Subcutaneous adipose tissue (tissue), 4 donors: Measurements from ENCODE around the gene TPRN. TPM values are rescaled to one million over a fixed set of nuclear protein-coding genes. Genes with fewer than 3 reads are reported as not detected.

Experiments
- total RNA-seq, 4 donors: library from RNA; depleted of rRNA; stranded (reverse); fragments of >200 nt; gene quantifications; one replicate each; pipeline ENCODE4 v1.1.0, GENCODE V29; 2016
- TF ChIP-seq, protein P1 (sequence below): fragments of 450-650 bp; IDR thresholded peaks from one replicate; pipeline ENCODE4 v1.5.1; 2016; ENCODE audit warnings: low read depth, mild to moderate bottlenecking, control low read depth, antibody characterized with exemption, moderate library complexity

TPRN gene
- total RNA-seq, 4 donors from 2014 or later, result 1.8 to 10.5 (median 4.9) TPM

DNA sequence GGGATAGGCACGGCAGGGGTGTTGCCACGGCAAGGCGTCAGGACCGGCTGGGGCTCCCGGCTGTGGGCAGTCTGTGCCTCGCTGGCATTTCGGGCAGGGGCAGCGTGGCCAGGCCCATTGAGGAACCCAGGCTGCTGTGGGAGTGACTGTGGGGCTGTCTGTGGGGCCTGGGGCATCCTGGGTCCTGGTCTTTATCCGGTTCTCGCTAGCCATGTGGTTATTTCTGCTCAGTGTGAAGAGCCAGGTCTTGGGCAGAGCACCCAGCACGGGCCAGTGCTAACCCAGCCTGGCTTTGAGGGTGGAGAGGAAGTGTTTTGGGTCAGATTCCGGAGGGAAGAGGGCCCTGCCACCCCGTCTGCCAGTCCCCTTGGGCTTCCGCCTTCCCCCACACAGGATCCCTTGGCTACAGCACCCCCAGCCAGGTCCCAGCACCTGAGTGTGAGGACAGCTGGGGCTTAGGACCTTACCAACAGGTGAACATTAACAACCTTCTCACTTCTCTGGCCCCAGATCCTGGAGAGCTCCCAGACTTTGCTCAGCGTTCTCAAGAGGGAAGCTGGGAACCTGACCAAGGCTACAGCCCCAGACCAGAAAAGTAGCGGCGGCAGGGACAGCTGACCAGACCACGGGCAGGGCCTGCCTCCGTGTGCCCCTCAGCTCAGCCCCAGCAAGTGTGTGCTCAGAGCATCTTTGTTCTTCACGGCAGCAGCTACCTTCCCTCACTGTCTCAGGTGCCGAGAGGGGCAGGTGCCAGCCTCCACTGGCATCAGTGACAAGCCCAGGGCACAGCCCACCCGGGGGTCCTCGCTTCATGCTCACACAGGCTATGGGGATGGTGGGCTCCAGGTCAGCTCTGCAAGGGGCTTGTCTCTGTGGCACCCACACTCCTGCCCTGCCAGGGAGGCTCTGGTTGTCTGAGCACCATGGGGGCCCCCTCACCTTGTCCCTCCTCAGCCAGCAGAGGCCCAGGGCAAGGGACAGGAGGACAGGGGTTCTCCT, 10.9 kb downstream of the TPRN start:
- TF ChIP-seq, protein P1, sequence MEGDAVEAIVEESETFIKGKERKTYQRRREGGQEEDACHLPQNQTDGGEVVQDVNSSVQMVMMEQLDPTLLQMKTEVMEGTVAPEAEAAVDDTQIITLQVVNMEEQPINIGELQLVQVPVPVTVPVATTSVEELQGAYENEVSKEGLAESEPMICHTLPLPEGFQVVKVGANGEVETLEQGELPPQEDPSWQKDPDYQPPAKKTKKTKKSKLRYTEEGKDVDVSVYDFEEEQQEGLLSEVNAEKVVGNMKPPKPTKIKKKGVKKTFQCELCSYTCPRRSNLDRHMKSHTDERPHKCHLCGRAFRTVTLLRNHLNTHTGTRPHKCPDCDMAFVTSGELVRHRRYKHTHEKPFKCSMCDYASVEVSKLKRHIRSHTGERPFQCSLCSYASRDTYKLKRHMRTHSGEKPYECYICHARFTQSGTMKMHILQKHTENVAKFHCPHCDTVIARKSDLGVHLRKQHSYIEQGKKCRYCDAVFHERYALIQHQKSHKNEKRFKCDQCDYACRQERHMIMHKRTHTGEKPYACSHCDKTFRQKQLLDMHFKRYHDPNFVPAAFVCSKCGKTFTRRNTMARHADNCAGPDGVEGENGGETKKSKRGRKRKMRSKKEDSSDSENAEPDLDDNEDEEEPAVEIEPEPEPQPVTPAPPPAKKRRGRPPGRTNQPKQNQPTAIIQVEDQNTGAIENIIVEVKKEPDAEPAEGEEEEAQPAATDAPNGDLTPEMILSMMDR, result no peak

DNA sequence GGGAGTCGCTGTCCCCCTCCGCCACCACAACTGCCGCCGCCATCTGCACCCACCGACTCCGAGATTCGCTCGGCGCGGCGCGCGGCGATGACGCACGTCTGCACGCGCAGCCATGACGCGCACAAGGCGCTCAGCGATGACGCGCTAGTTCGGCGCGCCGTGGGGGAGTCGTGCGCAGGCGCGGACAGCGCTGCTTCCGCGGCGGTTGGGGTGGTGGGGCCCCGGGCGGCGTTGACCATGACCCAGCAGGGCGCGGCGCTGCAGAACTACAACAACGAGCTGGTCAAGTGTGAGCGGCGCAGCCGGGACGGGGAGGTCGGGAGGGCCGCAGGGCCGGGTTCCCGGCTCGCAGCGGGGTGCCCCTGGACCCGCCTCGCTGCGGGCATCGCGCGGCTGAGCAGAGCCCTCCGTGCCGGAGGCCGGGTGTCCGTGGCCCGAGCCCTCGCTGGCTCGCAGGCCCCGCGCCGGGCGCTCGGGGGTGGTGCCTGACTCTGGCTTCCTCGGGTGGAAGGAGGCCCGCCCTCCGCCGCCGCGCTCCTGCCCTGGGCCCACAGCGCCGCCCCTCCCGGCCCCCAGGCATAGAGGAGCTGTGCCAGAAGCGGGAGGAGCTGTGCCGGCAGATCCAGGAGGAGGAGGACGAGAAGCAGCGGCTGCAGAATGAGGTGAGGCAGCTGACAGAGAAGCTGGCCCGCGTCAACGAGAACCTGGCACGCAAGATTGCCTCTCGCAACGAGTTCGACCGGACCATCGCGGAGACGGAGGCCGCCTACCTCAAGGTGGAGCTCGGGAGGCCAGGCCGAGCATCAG, 11.8 kb downstream of the TPRN start, which contains the start of the genes ANAPC2 and SSNA1:
Gene ANAPC2, minus strand, starts transcription at position 71 of the 807 bp plus-strand sequence. Its CDS starts 28 bp downstream, at position 43.
Gene SSNA1, plus strand, starts transcription at position 187 of the 807 bp plus-strand sequence. Its CDS starts 51 bp downstream, at position 238.
- TF ChIP-seq, protein P1, result no peak

DNA sequence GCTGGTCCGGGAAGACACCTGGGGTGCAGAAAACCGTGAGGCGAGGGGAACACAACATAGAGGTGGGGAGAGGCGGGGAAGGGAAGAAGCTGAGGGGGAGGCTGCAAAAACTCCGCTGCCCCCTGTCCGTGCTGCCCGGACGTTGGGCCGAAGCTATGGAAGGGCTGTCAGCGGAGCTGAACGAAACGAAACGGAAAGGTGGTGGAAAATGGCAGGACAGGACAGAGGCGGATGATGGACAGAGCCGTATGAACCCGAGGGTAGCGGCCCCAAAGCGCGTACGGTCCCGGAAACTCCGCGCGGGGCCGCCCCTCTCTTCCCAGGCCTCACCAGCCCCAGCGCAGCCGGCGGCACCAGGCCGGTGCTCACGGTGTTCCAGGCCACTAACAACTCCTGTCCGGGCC, 12.5 kb downstream of the TPRN start:
- TF ChIP-seq, protein P1, result no peak

DNA sequence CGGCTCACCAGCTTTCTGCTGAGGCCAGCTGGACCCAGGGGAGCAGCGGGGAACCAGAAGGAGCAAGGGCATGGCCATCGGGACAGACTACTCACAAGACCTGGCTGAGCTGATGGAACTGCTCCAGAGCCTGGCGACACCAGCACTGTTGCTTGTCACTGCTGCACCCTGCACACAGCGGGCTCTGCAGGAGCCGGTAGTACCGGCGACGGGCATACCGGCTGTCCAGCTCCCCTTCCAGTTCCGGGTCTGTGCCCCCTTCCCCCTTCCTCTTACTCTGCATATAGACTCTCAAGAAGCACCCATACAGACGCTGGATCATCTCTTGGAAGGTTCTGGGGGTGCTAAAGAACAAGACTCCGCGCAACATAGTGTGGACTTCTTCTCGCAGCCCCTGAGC, 13.2 kb downstream of the TPRN start:
- TF ChIP-seq, protein P1, result no peak

DNA sequence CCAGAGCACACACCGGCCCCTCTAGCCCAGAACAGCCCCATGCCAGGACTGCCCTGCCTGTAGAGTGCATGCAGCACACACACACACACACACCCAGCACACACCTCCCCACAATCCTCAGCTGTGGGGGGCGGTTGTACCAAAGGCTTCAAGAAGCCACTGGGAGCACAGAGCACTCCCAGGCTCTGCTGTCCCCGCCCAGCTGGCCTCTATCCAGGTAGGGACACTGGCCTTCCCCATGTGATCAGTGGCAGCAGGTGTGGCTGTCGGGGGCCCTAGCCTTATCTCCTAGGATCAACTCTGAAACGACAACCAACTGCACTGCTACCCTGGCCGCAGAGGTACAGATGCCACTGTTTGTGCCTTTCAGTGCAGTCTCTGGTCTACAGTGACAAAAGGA, 14.2 kb downstream of the TPRN start:
- TF ChIP-seq, protein P1, result no peak

DNA sequence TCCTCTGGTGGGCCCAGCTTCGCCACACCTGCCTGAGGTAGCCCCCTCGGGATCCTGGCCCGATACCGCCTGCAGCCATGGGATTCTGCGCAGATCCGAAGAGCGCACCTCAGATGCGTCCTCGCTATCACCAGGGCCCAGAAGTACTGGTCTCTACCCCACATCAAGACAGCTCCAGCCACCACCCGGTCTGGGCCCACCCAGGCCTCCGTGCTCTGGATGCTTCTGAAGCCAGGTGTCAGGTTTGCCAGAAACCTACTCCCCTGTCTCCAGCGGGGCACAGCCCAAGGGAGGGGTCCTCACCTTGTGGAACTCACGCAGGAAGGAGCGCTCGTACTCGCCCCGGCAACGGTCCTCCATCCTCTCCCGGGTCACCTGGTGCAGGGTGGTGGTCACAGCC, 14.6 kb downstream of the TPRN start:
- TF ChIP-seq, protein P1, result no peak
